ENCODE data around the gene ISYNA1.

The ISYNA1 gene

GRCh38 chr19:18431351-18432197 lies 6.4 kb downstream of the ISYNA1 start:
- peak; percentile 41 for DNase-seq (ENCODE audit: low spot score)

DNA sequence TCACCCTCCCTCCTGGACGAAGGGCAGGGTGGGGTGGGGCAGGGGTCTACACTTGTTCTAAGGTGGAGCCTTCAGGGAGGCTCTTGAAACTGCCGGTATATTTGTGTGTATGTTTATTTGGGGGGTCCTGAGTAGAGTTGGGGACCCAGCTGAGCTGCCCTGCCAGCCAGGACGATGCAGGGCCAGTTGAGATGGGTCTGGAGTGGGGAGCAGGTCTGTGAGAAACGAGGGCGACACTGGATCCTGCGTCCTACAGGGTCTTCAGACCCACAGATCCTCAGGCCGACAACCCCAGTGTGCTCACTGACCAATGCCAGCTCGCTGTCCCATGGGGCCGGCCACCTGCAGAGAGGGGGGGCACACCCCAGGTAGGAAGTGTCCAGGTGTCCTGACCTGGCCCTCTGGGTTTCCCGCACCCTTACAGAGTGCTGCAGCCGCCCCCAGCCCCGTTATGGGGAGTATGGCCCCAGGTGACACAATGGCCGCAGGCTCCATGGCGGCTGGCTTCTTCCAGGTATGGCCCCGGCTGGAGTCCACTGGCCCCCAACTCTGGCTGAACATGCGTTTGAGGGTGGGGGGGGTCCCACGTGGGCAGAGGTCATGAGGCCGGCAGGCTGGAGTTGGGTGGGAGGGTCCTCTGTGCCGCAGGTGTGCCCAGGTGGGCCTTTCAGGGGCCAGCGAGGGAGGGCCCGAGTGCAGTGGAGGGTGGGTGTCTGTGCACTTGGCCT lies 7.4 kb downstream of the ISYNA1 start:
- DNase-seq (ENCODE audit: low spot score), result no peak

DNA sequence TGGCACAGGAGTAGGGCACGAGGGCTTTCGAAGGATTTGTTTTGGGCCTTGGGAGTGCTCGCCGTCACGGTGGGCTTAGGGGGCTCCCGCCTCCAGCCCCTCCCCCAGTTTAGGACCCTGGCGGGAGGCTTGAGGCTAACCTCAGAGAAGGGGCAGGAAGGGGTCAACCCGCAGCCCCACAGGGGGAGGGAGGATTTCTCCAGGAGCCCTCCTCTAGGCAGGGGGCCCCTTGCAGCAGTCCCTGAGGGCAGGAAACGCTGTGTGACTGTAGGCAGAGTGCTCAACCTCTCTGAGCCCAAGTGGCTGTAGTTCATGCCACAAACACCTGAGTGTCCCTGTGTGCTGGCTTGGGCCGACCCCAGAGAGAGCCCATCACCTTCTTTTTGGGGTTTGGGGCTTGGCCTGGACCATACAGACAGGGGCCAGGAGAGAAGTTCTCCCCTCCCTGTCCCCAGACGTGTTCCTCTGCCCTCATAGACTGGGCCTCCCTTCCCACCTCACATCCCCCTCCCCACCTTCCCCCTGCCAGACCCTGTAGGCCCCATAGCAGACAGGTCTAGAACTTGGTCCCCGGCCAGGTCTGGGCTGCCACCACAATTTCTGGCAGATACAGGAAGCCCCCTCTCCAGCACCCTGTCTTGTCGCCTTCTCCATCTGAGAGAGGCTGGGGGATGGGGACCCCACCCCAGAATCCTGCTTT lies 8.1 kb downstream of the ISYNA1 start:
- peak; percentile 24 for DNase-seq (ENCODE audit: low spot score)

- DNase-seq (ENCODE audit: low spot score), result peak; percentile 85
Measured at GRCh38 chr19:18428787-18429674, 8.9 kb downstream of the ISYNA1 start.

DNA sequence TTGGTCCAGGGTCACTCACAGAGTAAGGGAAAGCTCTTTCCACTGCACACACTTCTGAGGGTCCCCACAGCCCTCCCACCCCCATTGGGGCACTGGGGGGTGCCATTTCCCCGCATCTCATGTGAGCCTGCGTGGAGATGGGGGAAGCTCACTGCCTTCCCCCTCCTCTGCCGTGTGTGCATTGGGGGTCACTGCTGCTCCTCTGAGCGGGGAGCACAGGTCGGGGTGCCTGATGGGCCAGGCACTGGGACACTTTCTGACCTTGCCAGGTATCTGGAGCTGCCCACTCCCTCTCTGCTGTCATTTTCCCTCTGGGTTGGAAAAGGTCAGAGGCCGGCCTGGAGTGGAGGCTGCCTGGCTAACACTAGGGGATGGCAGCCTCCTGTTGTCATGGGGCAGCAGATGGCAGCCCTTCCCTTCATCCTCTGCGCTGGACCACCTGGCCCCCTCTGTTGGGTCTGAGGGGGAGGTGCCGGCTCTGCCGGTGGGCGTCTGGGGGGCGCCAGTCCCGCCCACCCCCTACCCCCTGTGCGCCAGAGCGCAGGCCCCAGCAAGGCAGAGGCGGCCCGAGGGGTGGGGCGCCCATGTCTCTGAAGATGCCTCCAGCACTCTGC lies 9.7 kb downstream of the ISYNA1 start:
- DNase-seq (ENCODE audit: low spot score), result peak; percentile 58

GRCh38 chr19:18427743-18428113 lies 10.2 kb downstream of the ISYNA1 start:
- peak; percentile 32 for DNase-seq (ENCODE audit: low spot score)

DNA sequence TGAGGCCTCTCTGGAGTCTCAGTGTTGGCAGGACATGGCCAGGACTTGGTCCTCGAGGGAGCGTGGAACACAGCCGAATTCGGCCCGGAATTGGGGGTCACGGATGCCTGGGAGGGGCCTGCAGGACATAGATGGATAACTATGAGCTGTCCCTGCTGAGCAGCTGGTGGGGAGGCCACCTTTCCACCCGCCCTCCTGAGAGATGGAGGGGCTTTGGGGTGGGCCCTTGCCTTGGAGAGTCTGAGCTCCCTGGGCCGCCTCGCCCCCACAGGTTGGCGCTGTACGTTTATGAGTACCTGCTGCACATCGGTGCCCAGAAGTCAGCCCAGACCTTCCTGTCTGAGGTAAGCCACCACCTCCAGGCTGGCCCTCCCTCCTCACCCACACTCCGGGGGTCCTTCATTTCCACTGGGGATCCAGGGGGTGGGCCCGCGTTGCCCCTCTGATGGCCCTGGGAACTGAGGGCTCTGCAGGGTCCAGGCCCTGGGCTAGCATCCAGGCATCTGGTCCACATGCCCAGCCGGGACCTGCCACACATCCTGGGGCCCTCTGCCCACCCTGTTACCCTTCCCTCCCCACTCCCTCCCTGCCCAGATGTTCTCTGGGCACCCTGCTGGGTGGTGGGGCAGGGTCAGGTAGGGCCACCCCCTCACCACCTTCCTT lies 10.7 kb downstream of the ISYNA1 start:
- peak; percentile 37 for DNase-seq (ENCODE audit: low spot score)

DNA sequence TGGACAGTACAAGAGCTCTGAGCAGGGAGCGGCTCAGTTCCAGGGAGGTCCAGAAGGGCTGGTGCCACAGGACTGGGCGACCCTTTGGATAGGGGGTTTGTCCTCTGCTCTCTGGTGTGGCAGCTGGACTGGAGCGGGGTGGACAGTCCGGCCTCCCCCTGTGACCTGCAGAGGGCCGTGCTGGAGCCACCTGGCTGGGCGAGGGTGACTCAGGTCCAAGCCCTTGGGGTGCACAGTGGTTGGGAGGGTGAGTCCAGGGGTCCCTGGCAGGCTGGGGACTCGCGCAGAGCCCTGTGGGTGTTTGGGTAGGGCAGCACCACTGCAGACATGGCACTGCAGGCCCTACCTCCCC lies 11.5 kb downstream of the ISYNA1 start:
- DNase-seq (ENCODE audit: low spot score), result no peak

DNA sequence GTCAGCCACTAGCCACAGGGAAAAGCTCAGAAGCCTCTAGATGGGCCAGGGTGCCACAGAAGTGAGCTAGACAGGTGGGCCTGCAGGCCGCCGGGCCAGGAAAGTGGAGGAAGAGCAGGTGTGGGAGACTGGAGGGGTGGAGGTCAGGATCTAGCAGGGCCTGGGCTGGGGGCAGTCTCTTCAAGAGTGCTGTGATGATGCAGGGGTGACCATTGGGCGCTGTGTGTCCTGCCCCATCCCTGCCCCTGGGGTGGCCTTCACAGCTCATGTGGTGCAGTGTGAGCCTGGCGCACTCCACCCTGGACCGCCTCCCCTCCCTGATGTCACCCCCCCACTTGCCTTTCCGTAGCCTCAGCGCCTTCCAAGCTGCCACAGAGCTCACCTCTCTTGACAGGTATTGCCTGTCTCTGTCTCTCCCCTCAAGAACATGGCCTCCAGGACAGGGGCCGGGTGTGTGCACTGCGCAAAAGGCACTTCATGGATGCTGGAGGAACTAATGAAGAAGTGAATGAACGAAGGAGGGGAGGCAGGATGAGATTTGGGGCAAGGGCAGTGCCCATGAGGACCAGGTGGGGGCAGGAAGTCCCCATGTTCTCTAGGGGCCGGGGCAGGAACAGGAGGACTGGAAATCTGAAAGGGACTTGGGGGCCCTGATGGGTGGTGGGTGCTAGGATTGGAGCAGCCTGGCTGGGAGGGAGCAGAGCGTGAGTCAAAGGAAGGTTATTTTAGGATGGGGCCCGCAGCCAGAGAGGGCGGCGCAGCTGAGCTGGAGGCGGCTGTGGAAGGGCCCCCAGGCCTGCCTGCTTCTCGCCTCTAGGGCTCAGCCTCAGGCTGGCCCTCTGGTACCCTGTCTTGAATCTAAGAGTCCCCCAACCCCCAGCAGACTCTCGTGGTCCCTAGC lies 12.2 kb downstream of the ISYNA1 start:
- DNase-seq (ENCODE audit: low spot score), result peak; percentile 79

DNA sequence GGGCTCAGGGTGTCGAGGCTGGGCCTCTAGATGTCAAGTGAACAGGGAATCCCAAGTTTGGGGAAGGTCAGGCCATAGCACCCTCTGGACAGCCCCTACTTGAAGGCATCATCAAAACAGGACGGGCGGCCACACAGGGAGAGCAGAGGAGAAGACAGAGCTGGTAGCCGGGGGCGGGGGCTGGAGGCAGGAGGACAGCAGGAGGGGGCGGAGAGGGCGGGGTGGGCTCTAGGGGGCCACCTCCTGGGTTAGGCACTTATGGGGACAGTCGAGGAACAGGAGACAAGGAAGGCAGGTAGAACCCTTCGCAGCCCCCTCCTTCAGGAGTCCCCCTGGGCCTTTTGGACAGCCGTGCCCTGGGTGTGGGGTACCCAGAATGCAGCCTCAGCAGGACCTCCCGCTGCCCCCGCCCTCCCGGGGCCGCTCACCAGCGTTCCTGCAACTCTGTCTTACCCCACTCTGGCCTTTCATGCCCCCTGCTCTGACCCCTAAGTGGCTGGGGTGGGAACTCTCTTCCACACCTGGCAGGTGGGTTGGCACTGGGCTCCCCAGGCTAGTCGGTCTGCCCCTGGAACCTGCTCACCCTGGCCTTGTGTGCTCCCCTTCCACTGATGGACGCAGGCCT lies 12.9 kb downstream of the ISYNA1 start:
- no peak for DNase-seq (ENCODE audit: low spot score)

- no peak for DNase-seq (ENCODE audit: low spot score)
Measured at GRCh38 chr19:18424122-18424889, 13.6 kb downstream of the ISYNA1 start.

DNA sequence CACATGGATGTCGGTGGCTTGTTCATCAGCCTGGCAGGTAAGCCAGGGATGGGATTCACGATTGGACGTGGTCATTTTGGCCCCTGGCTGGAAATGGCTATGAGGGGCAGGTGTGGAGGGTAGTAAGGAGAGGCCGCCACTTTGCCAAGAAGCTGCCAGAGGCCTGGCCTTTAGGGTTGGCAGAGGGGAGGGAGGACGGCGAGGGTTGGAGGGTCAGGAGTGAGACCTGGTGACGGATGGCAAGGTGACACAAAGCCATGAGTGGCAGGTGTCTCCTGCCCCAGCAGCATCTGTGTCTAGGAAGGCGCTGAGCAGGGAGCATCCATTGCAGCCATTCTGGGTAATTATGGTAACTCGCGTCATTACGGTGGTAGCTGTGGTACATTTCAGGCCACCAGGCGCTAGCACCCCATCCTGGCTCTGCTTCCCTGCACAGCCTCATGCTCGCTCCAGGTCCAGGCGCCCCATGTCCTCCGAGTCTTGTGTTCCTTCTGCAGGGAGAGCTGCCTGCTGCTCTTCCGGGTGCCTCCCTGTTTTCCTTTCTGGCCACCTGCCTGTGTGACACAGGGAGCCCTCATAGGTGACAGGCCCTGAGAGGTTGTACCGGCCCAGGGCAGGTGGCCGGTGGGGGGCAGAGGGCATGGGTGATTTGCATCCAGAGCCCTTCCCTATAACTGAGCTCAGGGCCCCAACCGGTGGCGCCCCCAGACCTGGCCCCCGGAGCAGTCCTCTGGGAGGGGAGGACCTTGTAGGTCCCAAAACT lies 14.5 kb downstream of the ISYNA1 start:
- DNase-seq (ENCODE audit: low spot score), result peak; percentile 28

- peak; percentile 22 for DNase-seq (ENCODE audit: low spot score)
Measured at GRCh38 chr19:18422530-18423191, 15.3 kb downstream of the ISYNA1 start.

DNA sequence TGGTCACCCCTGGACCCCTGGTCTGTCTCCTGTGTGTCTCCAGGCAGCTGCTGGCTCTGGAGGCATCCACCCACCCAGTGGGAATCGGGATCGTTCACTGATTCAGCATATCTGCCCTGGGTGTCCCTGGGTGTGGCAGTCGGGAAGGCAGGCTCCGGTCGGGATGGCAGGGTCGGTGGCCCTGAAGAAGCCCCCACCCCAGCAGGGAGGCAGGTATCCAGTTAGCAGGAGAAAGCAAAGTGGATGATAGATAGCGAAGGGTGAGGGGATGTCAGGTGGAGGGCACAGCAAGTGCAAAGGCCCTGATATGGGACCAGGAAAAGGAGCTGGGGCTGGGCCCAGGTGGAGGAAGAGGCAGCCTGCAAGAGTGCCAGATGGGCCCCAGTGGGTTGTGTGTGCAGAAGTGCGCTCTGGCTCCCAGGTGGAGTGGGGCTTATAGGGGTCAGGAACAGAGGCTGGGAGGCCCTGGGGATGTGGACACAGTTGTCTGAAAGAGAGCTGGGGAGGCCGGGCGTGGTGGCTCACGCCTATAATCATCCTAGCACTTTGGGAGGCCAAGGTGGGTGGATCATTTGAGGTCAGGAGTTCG lies 16.5 kb downstream of the ISYNA1 start:
- DNase-seq (ENCODE audit: low spot score), result no peak

GRCh38 chr19:18420930-18421329 lies 17.0 kb downstream of the ISYNA1 start:
- no peak for DNase-seq (ENCODE audit: low spot score)

DNA sequence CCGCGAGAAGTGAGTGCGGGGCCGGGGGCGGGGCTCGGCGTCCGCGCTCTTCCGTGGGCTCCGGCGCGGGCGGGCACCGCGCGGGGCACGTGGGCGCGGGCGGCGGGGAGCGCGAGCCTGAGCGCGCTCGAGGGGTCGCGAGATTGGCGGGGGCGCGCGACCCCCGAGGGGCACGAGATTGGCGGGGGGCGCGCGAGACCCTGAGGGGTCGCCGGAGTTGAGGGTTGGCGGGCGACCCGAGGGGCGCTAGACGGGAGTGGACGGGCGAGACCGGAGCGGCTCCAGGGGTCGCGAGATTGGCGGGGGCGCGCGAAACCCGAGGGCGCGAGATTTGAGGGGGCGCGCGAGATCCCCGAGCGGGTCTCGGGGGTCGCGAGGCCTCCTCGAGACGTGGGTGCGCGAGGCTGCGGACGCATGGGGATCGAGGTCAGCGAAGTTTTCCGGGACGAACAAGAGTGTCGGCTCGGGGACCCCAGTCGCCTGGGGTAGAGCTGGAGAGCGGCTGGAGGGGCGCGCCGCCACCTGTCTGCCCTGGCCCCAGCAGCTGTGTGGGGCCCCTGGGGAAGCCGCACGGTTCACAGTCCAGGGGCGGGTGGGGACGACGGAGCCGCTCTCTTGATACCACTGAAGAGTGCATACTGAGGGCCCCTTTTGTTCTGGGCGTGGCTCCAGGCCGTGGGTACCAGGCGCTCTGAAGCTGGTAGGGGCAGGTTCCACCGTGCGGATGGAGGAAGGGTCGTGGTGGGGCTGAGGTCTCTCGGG lies 18.1 kb downstream of the ISYNA1 start:
- no peak for DNase-seq (ENCODE audit: low spot score)
